Mesothelial cell of epicardium (in vitro differentiated cells): ENCODE measurements around the gene HPN. TPM values are rescaled to one million over a fixed set of nuclear protein-coding genes. Genes with fewer than 3 reads are reported as not detected.

Experiments
- DNase-seq, 2 experiments: peaks; one replicate each; pipeline ENCODE4 v3.0.0; 2021; ENCODE audit warnings: low spot score in 2 of 2; ENCODE audit not compliant: unreplicated experiment in 2 of 2
- H3K27ac Mint-ChIP-seq: 2 replicates; pipeline ENCODE4 v1.8.0; 2021; ENCODE audit warnings: mixed read lengths
- H3K27me3 Mint-ChIP-seq: 2 replicates; pipeline ENCODE4 v1.8.0; 2021; ENCODE audit warnings: low read depth, mixed read lengths
- H3K36me3 Mint-ChIP-seq: 2 replicates; pipeline ENCODE4 v1.8.0; 2021; ENCODE audit warnings: mixed read lengths
- H3K4me1 Mint-ChIP-seq: 2 replicates; pipeline ENCODE4 v1.8.0; 2021; ENCODE audit warnings: mixed read lengths
- H3K4me3 Mint-ChIP-seq: 2 replicates; pipeline ENCODE4 v1.8.0; 2021; ENCODE audit warnings: mild to moderate bottlenecking, moderate library complexity, mixed read lengths
- H3K9me3 Mint-ChIP-seq: 2 replicates; pipeline ENCODE4 v1.8.0; 2021; ENCODE audit warnings: mixed read lengths
- CTCF ChIP-seq: fragments of 200-600 bp; sonication (generic); IDR thresholded peaks from one replicate; pipeline ENCODE4 v1.5.0; 2021; ENCODE audit warnings: antibody characterized with exemption; ENCODE audit not compliant: unreplicated experiment
- total RNA-seq: library from RNA; stranded (reverse); gene quantifications from 3 replicates; pipeline ENCODE4 v1.2.1, GENCODE V29; 2021

Gene HPN
- total RNA-seq, 1 donor from 2014 or later, result 21.3 TPM

- Mint-ChIP-seq H3K4me1 (no peaks in the 10 kb centered on the region), H3K4me3 (no peak overlapping the region), H3K36me3 (no peaks in the 10 kb centered on the region), H3K27me3 (peaks cover 2% of the 10 kb centered on the region), H3K9me3 (peaks cover 4% of the 10 kb centered on the region), H3K27ac (no peak overlapping the region)
- TF ChIP-seq CTCF, result no peak
- DNase-seq, result no peak
Measured at GRCh38 chr19:35081201-35081600, 39.7 kb downstream of the HPN start.

- H3K4me3 Mint-ChIP-seq, result no peak overlapping the region
- H3K4me1 Mint-ChIP-seq, result no peaks in the 10 kb centered on the region
- DNase-seq, result no peak
- no peaks in the 10 kb centered on the region for H3K36me3 Mint-ChIP-seq
- peaks cover 4% of the 10 kb centered on the region for H3K9me3 Mint-ChIP-seq
- H3K27ac Mint-ChIP-seq, result no peak overlapping the region
- H3K27me3 Mint-ChIP-seq, result no peaks in the 10 kb centered on the region
- TF ChIP-seq CTCF, result no peak
Measured at GRCh38 chr19:35083691-35084508, 42.4 kb downstream of the HPN start.

- H3K4me3 Mint-ChIP-seq, result no peak overlapping the region
- H3K9me3 Mint-ChIP-seq, result peaks cover 4% of the 10 kb centered on the region
- DNase-seq, result no peak
- H3K4me1 Mint-ChIP-seq, result no peaks in the 10 kb centered on the region
- H3K27ac Mint-ChIP-seq, result no peak overlapping the region
- no peak for TF ChIP-seq CTCF
- H3K36me3 Mint-ChIP-seq, result no peaks in the 10 kb centered on the region
- H3K27me3 Mint-ChIP-seq, result no peaks in the 10 kb centered on the region
Measured at GRCh38 chr19:35084509-35084762, 42.9 kb downstream of the HPN start.

- Mint-ChIP-seq H3K36me3 (no peaks in the 10 kb centered on the region), H3K4me1 (peaks cover 2% of the 10 kb centered on the region), H3K9me3 (peaks cover 4% of the 10 kb centered on the region), H3K4me3 (no peak overlapping the region), H3K27ac (no peak overlapping the region), H3K27me3 (no peaks in the 10 kb centered on the region)
- DNase-seq, result no peak
- no peak for TF ChIP-seq CTCF
Measured at GRCh38 chr19:35085947-35086346, 44.4 kb downstream of the HPN start.

GRCh38 chr19:35086455-35086854 lies 44.9 kb downstream of the HPN start:
- Mint-ChIP-seq H3K36me3 (no peaks in the 10 kb centered on the region), H3K9me3 (peaks cover 4% of the 10 kb centered on the region)

More at GRCh38 chr19:35086455-35086854, 44.9 kb downstream of the HPN start:
- H3K27me3 Mint-ChIP-seq, result no peaks in the 10 kb centered on the region
- no peak for TF ChIP-seq CTCF
- DNase-seq, result no peak
- H3K4me1 Mint-ChIP-seq, result peaks cover 2% of the 10 kb centered on the region
- H3K27ac Mint-ChIP-seq, result no peak overlapping the region
- H3K4me3 Mint-ChIP-seq, result no peak overlapping the region
